BE2C (cell line): ENCODE measurements around the gene TMEM187.
A peak's percentile ranks its signal among the peaks of the same experiment; 100 is the strongest.

Experiments used
- DNase-seq: peaks from one replicate; pipeline ENCODE4 v3.0.0-alpha.2; 2020
- H3K27me3 ChIP-seq: fragments of 250-450 bp; sonication (Bioruptor Pico); 2 replicates; pipeline ENCODE4 v1.5.1; 2020; ENCODE audit warnings: mild to moderate bottlenecking
- H3K36me3 ChIP-seq: fragments of 250-450 bp; sonication (Bioruptor Pico); 2 replicates; pipeline ENCODE4 v1.5.1; 2020; ENCODE audit warnings: mild to moderate bottlenecking
- H3K4me1 ChIP-seq: fragments of 250-450 bp; sonication (Bioruptor Pico); 2 replicates; pipeline ENCODE4 v1.5.1; 2020
- H3K4me3 ChIP-seq: 2 replicates; pipeline ENCODE4 v1.5.1; 2011; ENCODE audit warnings: low read depth, low read length
- H3K9me3 ChIP-seq: fragments of 250-450 bp; sonication (Bioruptor Pico); 2 replicates; pipeline ENCODE4 v1.5.1; 2020
- TF ChIP-seq, protein P1 (sequence below): IDR thresholded peaks from 2 replicates; pipeline ENCODE4 v1.5.1; 2012; ENCODE audit warnings: mild to moderate bottlenecking, low read depth, low read length

TMEM187 gene

DNA sequence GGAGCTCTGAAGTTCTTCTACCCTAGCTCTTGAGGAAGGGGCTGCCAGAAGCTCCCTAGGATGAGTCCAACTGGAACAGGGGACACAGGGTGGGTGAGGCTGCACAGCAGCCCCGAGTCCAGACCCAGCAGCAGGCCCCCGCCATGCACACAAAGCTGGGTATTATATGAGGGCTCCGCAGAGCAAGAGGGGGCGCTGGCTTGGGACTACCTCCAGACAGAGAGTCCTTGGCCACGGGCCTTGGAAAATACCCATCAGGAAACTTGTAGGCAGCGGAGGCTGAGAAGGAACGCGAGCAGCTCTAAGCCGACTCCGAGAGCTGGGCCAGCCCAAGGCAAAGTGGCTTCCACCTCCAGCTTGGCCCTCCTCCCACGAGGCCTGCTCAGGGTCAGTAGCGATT lies 9.0 kb upstream of the TMEM187 start:
- H3K4me1 ChIP-seq, result peaks cover 3% of the 10 kb centered on the region; the same call in 1 of the 2 replicates
- H3K36me3 ChIP-seq, result peaks cover 82% of the 10 kb centered on the region
- TF ChIP-seq, protein P1, sequence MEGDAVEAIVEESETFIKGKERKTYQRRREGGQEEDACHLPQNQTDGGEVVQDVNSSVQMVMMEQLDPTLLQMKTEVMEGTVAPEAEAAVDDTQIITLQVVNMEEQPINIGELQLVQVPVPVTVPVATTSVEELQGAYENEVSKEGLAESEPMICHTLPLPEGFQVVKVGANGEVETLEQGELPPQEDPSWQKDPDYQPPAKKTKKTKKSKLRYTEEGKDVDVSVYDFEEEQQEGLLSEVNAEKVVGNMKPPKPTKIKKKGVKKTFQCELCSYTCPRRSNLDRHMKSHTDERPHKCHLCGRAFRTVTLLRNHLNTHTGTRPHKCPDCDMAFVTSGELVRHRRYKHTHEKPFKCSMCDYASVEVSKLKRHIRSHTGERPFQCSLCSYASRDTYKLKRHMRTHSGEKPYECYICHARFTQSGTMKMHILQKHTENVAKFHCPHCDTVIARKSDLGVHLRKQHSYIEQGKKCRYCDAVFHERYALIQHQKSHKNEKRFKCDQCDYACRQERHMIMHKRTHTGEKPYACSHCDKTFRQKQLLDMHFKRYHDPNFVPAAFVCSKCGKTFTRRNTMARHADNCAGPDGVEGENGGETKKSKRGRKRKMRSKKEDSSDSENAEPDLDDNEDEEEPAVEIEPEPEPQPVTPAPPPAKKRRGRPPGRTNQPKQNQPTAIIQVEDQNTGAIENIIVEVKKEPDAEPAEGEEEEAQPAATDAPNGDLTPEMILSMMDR, result no peak
- DNase-seq, result no peak
- no peaks in the 10 kb centered on the region for H3K9me3 ChIP-seq
- no peaks in the 10 kb centered on the region for H3K27me3 ChIP-seq
- no peak overlapping the region for H3K4me3 ChIP-seq

DNA sequence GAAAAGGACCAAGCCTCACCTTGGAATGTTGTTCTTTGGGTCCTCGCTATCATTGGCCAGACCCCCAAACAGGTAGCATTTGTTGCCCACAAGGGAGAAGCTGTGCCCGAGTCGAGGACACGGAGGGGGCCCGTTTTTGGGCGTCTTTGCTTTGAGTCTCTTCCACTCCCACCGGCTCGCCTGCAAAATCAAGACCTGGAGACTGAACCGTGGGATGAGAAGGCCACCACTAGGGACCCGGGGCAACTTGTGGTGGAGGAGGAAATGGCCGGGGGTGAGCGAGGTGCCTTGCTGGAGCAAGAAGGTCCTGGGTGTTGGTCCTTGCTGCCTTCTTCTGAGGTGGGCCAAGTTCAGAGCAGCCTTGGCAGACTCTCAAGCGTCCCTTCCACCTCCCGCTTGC lies 8.4 kb upstream of the TMEM187 start:
- DNase-seq, result no peak
- Histone ChIP-seq H3K4me3 (no peak overlapping the region), H3K36me3 (peaks cover 80% of the 10 kb centered on the region), H3K27me3 (no peaks in the 10 kb centered on the region), H3K9me3 (no peaks in the 10 kb centered on the region), H3K4me1 (peaks cover 3% of the 10 kb centered on the region; the same call in 1 of the 2 replicates)
- TF ChIP-seq, protein P1, result no peak

DNA sequence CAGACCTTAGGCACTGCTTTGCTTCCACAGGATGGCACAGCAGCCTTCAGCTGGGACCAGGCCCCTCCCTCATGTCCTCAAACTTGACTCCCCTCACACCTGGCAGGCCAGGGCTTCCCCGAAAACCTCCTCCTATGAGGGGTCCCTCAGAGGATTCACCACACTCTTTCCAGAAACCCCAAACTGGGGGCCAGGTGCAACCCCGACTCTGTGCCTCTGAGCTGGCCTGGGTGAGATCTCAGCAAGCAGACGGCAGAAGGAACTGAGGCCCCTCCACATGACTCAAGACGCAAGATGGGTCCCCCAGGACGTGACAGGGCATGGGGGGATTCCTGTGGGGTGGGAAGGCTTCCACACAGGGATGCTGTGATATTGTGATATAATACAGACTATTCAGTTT lies 7.1 kb upstream of the TMEM187 start:
- peak; percentile 0 for DNase-seq
- Histone ChIP-seq H3K36me3 (peaks cover 67% of the 10 kb centered on the region), H3K4me3 (no peak overlapping the region), H3K27me3 (no peaks in the 10 kb centered on the region), H3K9me3 (no peaks in the 10 kb centered on the region), H3K4me1 (peaks cover 3% of the 10 kb centered on the region; the same call in 1 of the 2 replicates)
- TF ChIP-seq, protein P1, result no peak

DNA sequence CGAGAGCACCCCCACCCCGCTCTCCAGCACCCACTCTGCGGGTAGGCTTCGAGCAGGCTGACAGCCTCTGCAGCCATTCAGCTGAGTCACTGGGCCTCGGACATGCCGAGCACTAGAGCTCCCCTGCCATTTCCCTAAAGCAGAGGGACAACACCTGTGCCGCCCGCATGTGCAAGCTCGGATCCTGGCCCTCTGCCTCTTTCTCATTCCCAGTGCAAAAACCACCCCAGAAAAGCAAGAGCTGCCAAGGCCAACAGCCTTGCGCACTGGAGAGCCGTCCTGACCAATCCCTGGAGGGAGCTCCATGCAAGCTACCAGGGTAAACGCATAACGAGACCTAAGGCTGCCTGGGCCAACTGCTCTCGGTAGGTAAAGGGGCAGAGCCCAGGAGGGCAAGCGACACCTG lies 6.3 kb upstream of the TMEM187 start:
- H3K4me1 ChIP-seq, result peaks cover 3% of the 10 kb centered on the region; the same call in 1 of the 2 replicates
- peaks cover 65% of the 10 kb centered on the region for H3K36me3 ChIP-seq
- no peaks in the 10 kb centered on the region for H3K9me3 ChIP-seq
- DNase-seq, result no peak
- H3K27me3 ChIP-seq, result no peaks in the 10 kb centered on the region
- TF ChIP-seq, protein P1, result no peak
- H3K4me3 ChIP-seq, result no peak overlapping the region

DNA sequence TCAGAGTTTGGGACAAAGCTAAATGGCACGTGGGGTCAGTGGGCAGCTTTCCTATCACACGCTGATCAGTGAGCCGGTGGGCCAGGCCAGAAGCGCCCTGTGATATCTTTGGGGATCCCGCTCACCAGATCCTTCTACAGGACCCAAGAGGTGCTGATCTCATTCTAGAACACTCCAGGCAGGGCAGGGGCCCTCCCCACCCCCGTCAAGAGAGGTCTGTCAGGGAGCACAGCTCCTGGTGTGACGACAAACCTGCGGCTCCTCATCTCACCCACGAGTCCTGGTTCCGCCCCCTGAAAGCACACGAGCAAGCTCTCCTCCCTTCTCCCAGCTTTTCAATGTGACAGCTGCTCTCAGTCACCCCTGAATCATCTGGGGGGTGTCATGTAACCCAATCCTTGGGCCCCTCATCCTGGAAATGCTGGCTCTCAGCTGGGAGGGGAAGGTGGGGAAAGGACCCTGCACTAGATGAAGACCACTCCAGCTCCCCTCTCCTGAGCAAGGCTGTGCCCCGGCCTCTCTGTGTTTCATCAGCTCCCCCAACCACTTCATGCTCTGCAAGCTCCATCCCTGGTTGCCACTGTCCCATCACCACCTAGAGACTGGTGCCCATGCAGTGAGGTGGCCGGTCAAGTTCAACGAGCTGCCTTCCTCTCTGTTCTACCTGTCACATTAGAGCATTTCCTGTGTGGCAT lies 5.6 kb upstream of the TMEM187 start:
- peaks cover 61% of the 10 kb centered on the region for H3K36me3 ChIP-seq
- peaks cover 3% of the 10 kb centered on the region; the same call in 1 of the 2 replicates for H3K4me1 ChIP-seq
- H3K9me3 ChIP-seq, result no peaks in the 10 kb centered on the region
- peak; percentile 5 for DNase-seq
- H3K4me3 ChIP-seq, result no peak overlapping the region
- H3K27me3 ChIP-seq, result no peaks in the 10 kb centered on the region
- TF ChIP-seq, protein P1, result no peak

DNA sequence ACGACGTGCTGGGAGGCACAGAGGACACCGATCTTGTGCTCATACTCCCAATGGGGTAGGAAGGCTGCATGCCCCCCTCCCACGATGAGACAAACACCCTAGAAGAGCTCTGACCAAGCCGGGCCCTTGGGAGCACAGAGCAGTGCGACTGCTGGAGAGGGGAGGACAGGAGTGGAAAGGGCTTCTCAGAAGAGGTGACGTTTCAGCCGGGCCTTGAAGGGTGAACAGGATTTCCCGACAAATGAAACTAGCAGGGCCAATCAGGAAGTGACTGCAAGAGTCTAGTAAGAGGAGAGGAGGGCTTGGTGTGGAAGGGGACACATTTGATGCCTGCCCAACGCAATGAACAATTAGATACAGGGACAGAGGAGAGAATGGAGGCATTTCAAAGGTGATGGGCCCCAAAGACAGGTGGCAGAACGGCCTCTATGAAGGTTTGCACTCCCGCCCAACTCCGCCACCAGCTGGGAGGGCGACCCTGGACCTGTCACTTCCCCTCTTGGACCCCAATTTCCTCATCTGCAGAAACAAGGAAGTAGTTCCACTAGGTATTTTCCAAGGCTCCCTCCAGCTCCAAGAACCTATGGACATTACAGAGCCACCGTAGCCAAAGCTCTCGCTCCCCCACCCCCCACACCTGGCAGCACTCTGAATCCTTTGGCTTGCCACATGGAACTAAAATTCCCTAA lies 4.9 kb upstream of the TMEM187 start:
- H3K4me3 ChIP-seq, result no peak overlapping the region
- H3K27me3 ChIP-seq, result no peaks in the 10 kb centered on the region
- H3K4me1 ChIP-seq, result peaks cover 3% of the 10 kb centered on the region; the same call in 1 of the 2 replicates
- TF ChIP-seq, protein P1, result no peak
- H3K36me3 ChIP-seq, result peaks cover 54% of the 10 kb centered on the region
- peak; percentile 3 for DNase-seq
- H3K9me3 ChIP-seq, result no peaks in the 10 kb centered on the region
